Gastroesophageal sphincter (tissue), 4 donors: ENCODE data around the gene BCLAF1. TPM values are rescaled to one million over a fixed set of nuclear protein-coding genes. Genes with fewer than 3 reads are reported as not detected.

Experiments used
- ATAC-seq: fragments of 150-250 bp; one replicate; pipeline ENCODE4 v1.9.1; 2016; ENCODE audit warnings: mild to moderate bottlenecking, moderate library complexity
- H3K27ac ChIP-seq, 4 donors: fragments of 200-600 bp; sonication (generic) in 3 of 4; 1 replicate in 3 of 4; 2 replicates in 1 of 4; pipeline ENCODE4 v1.5.1; 2016 to 2019
- H3K27me3 ChIP-seq: fragments of 200-600 bp; sonication (generic); one replicate; pipeline ENCODE4 v1.5.1; 2019
- H3K36me3 ChIP-seq, 2 donors: fragments of 200-600 bp; sonication (generic); one replicate each; pipeline ENCODE4 v1.5.1; 2019; ENCODE audit warnings: control low read depth in 1 of 2
- H3K4me1 ChIP-seq, 3 donors: fragments of 200-600 bp; sonication (generic); 1 replicate in 2 of 3; 2 replicates in 1 of 3; pipeline ENCODE4 v1.5.1; 2016 to 2019; ENCODE audit warnings: control low read depth in 2 of 3
- H3K4me3 ChIP-seq, 2 donors: fragments of 200-600 bp; sonication (generic); one replicate each; pipeline ENCODE4 v1.5.1; 2019; ENCODE audit warnings: mild to moderate bottlenecking in 1 of 2, moderate library complexity in 1 of 2
- H3K9me3 ChIP-seq, 3 donors: fragments of 200-600 bp; sonication (generic); one replicate each; pipeline ENCODE4 v1.5.1; 2017 to 2019; ENCODE audit warnings: control low read depth in 2 of 3
- EP300 ChIP-seq: sonication (generic); formaldehyde crosslinking; IDR thresholded peaks from one replicate; pipeline ENCODE4 v1.6.1; 2017; ENCODE audit warnings: antibody characterized with exemption, mild to moderate bottlenecking
- POLR2A ChIP-seq, 2 donors: fragments of 450-650 bp; IDR thresholded peaks; one replicate each; pipeline ENCODE4 v1.6.1; 2017; ENCODE audit warnings: antibody characterized with exemption in 2 of 2, mild to moderate bottlenecking in 2 of 2, moderate library complexity in 1 of 2
- POLR2AphosphoS5 ChIP-seq: sonication (generic); formaldehyde crosslinking; IDR thresholded peaks from one replicate; pipeline ENCODE4 v1.6.1; 2017; ENCODE audit warnings: antibody characterized with exemption
- WGBS, 2 donors: methylation state at CpG; one replicate each; pipeline ENCODE4 v1.1.5; 2018; ENCODE audit warnings: low coverage in 1 of 2; 5-methylcytosine and 5-hydroxymethylcytosine counted together
- total RNA-seq, 4 donors: library from RNA; depleted of rRNA; stranded (reverse); fragments of >200 nt; gene quantifications; one replicate each; pipeline ENCODE4 v1.1.0, GENCODE V29; 2016
- TF ChIP-seq, protein P1 (sequence below), 4 experiments: fragments of 200-600 bp in 2 of 4; fragments of 450-650 bp in 2 of 4; sonication (generic) in 1 of 4; IDR thresholded peaks; one replicate each; pipeline ENCODE4 v1.5.1; 2017 to 2019; ENCODE audit warnings: antibody characterized with exemption in 4 of 4, mild to moderate bottlenecking in 2 of 4, moderate library complexity in 2 of 4

BCLAF1 gene
- total RNA-seq, 4 donors from 2014 or later, result 82.5 to 124 (median 105) TPM

DNA sequence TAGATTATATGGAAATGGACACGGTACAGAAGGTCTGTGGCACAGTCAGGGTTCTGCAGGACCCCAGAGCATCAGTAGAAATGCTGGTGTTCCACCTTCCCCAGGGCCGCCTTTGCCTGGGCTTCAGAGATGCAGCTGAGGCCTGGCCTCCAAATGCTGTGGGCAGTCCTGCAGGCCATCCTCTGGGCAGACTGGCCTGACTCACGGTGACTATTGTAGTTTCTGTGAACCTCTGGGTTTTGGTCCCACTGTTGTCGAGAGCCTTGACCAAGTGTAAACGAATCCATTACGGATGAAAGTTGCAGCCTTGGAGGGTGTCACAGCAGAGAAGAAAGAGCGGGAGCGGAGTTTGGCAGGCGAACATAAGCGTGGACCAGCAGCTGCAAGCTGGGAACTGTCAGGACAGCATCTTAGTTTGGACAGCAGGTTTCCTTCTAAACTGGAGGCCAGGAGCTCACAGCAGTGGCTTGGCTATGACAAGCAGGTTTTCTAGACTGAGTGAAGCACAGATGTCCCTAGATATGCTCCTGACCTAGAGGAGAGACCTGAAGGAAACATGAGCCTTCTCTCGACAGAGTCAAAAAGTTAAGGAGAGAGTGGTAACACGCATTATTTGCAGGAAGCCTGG is 46.2 kb upstream of the BCLAF1 start:
- TF ChIP-seq POLR2AphosphoS5 (no peak), POLR2A (IDR thresholded peaks at IDR 0.05) (no peak), EP300 (no peak)
- TF ChIP-seq, protein P1, sequence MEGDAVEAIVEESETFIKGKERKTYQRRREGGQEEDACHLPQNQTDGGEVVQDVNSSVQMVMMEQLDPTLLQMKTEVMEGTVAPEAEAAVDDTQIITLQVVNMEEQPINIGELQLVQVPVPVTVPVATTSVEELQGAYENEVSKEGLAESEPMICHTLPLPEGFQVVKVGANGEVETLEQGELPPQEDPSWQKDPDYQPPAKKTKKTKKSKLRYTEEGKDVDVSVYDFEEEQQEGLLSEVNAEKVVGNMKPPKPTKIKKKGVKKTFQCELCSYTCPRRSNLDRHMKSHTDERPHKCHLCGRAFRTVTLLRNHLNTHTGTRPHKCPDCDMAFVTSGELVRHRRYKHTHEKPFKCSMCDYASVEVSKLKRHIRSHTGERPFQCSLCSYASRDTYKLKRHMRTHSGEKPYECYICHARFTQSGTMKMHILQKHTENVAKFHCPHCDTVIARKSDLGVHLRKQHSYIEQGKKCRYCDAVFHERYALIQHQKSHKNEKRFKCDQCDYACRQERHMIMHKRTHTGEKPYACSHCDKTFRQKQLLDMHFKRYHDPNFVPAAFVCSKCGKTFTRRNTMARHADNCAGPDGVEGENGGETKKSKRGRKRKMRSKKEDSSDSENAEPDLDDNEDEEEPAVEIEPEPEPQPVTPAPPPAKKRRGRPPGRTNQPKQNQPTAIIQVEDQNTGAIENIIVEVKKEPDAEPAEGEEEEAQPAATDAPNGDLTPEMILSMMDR (IDR thresholded peaks at IDR 0.05), result no peak
- Histone ChIP-seq H3K4me3 (no peak overlapping the region), H3K4me1 (no peaks in the 10 kb centered on the region), H3K27ac (peak overlapping the region in 3 of 4 donors; percentile 0 to 43 (median 14)), H3K27me3 (peaks cover 8% of the 10 kb centered on the region), H3K9me3 (no peaks in the 10 kb centered on the region), H3K36me3 (no peaks in the 10 kb centered on the region)
- ATAC-seq, result peak; percentile 73
- WGBS, 2 donors, result 32 to 51% methylated on average over 5 to 7 of the region's 12 CpGs

DNA sequence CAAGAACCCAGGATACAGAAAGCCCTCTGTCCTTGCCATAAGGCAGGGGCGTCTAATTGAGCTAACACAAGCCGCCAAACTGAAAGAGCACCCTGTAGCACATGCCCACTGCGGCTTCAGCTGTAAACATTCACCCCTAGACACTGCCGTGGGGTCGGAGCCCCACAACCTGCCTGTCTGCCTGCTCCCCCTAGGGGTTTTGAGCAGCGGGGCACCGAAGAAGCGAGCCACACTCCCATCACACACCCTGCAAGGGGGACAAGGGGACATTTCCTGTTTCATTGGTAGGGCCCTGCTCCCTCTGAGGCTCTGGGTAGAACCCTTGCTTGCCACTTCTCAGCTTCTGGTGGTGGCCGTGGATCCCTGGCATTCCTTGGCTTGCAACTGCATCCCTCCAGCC is 45.2 kb upstream of the BCLAF1 start:
- H3K36me3 ChIP-seq, result no peaks in the 10 kb centered on the region
- peaks cover 8% of the 10 kb centered on the region for H3K27me3 ChIP-seq
- H3K4me3 ChIP-seq, result no peak overlapping the region
- no peak for ATAC-seq
- TF ChIP-seq POLR2A (IDR thresholded peaks at IDR 0.05) (no peak), EP300 (no peak), POLR2AphosphoS5 (no peak)
- TF ChIP-seq, protein P1 (IDR thresholded peaks at IDR 0.05), result no peak
- 76 to 100% methylated on average over 2 to 5 of the region's 9 CpGs for WGBS, 2 donors
- H3K4me1 ChIP-seq, result no peaks in the 10 kb centered on the region
- no peak overlapping the region for H3K27ac ChIP-seq
- no peaks in the 10 kb centered on the region for H3K9me3 ChIP-seq

GRCh38 chr6:136334465-136334846 is 44.8 kb upstream of the BCLAF1 start:
- no peak overlapping the region for H3K27ac ChIP-seq
- H3K36me3 ChIP-seq, result no peaks in the 10 kb centered on the region
- H3K9me3 ChIP-seq, result no peaks in the 10 kb centered on the region
- ATAC-seq, result no peak
- no peak for TF ChIP-seq POLR2AphosphoS5
- TF ChIP-seq POLR2A (IDR thresholded peaks at IDR 0.05), result no peak
- no peak for TF ChIP-seq EP300
- TF ChIP-seq, protein P1 (IDR thresholded peaks at IDR 0.05), result no peak
- H3K4me3 ChIP-seq, result no peak overlapping the region
- WGBS, 2 donors, result no CpG with 5 or more reads among the region's 13 CpGs
- no peaks in the 10 kb centered on the region for H3K4me1 ChIP-seq
- peaks cover 8% of the 10 kb centered on the region for H3K27me3 ChIP-seq

DNA sequence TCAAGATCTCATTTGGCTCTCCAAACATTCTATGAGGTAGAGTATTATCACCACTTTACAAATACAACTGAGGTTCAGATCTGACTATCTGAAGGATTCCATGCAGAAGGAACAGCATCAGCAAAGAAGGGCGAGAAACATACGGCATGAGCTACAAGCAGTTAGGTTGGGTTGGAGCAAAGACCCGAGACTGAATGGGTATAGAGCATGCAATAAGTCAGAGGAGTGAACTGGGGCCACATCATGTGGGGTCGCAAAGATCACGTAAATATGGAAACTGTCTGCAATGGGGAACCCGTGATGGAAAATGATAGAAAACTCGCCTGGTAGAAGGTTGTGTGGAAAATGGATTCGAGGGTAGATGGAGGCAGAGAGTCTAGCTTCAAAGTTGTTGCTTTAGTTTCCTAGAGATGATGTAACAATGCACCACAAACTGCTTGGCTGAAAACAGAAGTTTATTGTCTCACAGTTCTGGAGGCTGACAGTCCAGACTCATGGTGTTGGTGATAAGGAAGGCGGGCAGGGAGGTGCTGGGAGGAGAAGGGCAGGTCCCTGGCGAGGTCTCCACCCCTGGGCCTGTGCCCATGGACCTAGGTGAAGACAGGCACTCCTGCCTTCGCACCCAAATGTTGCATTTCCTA is 44.3 kb upstream of the BCLAF1 start:
- no peaks in the 10 kb centered on the region for H3K9me3 ChIP-seq
- H3K4me3 ChIP-seq, result no peak overlapping the region
- H3K27ac ChIP-seq, result no peak overlapping the region
- no peak for ATAC-seq
- no peaks in the 10 kb centered on the region for H3K4me1 ChIP-seq
- H3K36me3 ChIP-seq, result no peaks in the 10 kb centered on the region
- H3K27me3 ChIP-seq, result peaks cover 8% of the 10 kb centered on the region
- no peak for TF ChIP-seq POLR2AphosphoS5
- no peak for TF ChIP-seq POLR2A (IDR thresholded peaks at IDR 0.05)
- TF ChIP-seq, protein P1 (IDR thresholded peaks at IDR 0.05), result no peak
- 92 to 100% methylated on average over 3 to 10 of the region's 11 CpGs for WGBS, 2 donors

GRCh38 chr6:136331461-136331860 is 41.8 kb upstream of the BCLAF1 start:
- Histone ChIP-seq H3K4me1 (no peaks in the 10 kb centered on the region), H3K27me3 (peaks cover 8% of the 10 kb centered on the region), H3K27ac (no peak overlapping the region), H3K36me3 (no peaks in the 10 kb centered on the region), H3K4me3 (no peak overlapping the region), H3K9me3 (no peaks in the 10 kb centered on the region)
- TF ChIP-seq, protein P1 (IDR thresholded peaks at IDR 0.05), result no peak
- no peak for TF ChIP-seq EP300
- no peak for TF ChIP-seq POLR2A (IDR thresholded peaks at IDR 0.05)
- no peak for TF ChIP-seq POLR2AphosphoS5
- 80 to 89% methylated on average over 1 of the region's 1 CpG for WGBS, 2 donors
- ATAC-seq, result no peak
